Hepatocyte (in vitro differentiated cells): ENCODE data around the gene CD9.

Experiments
- EZH2 ChIP-seq: fragments of 200-600 bp; sonication (generic); IDR thresholded peaks from 2 replicates; pipeline ENCODE4 v1.6.1; 2016; ENCODE audit warnings: antibody characterized with exemption, mild to moderate bottlenecking, borderline replicate concordance
- EZH2phosphoT487 ChIP-seq: fragments of 200-600 bp; sonication (generic); IDR thresholded peaks from one replicate; pipeline ENCODE4 v1.6.1; 2018; ENCODE audit warnings: antibody characterized with exemption, mild to moderate bottlenecking, low read depth, moderate library complexity; ENCODE audit not compliant: unreplicated experiment, severe bottlenecking
- TF ChIP-seq, protein P1 (sequence below): fragments of 200-600 bp; sonication (generic); IDR thresholded peaks from 2 replicates; pipeline ENCODE4 v1.5.1; 2016; ENCODE audit warnings: antibody characterized with exemption, mild to moderate bottlenecking; ENCODE audit not compliant: poor library complexity

GRCh38 chr12:6223545-6223944 lies 23.3 kb downstream of the CD9 start:
- TF ChIP-seq, protein P1, sequence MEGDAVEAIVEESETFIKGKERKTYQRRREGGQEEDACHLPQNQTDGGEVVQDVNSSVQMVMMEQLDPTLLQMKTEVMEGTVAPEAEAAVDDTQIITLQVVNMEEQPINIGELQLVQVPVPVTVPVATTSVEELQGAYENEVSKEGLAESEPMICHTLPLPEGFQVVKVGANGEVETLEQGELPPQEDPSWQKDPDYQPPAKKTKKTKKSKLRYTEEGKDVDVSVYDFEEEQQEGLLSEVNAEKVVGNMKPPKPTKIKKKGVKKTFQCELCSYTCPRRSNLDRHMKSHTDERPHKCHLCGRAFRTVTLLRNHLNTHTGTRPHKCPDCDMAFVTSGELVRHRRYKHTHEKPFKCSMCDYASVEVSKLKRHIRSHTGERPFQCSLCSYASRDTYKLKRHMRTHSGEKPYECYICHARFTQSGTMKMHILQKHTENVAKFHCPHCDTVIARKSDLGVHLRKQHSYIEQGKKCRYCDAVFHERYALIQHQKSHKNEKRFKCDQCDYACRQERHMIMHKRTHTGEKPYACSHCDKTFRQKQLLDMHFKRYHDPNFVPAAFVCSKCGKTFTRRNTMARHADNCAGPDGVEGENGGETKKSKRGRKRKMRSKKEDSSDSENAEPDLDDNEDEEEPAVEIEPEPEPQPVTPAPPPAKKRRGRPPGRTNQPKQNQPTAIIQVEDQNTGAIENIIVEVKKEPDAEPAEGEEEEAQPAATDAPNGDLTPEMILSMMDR: no peak
- TF ChIP-seq EZH2phosphoT487 (no peak), EZH2 (no peak)
